Activated CD4-positive, alpha-beta memory T cell treated with anti-CD3 and anti-CD28 coated beads, Interleukin-2, amount 10 ng/mL, durations not matched to agents 7 days and 5 days (primary cell): ENCODE measurements around the gene FTSJ1. TPM values are rescaled to one million over a fixed set of nuclear protein-coding genes. Genes with fewer than 3 reads are reported as not detected.
"Not testable (repeated sequence)": the region's sequence is repeated elsewhere in the genome, so short reads cannot be mapped to it uniquely, and the experiment has no call there.

ENCODE experiments used
- CTCF ChIA-PET: fragments of 350-600 bp; sonication (Branson Sonifier 250); formaldehyde crosslinking; loops from one replicate; lab custom pipeline; 2021; ENCODE audit warnings: antibody characterized with exemption, inconsistent platforms; lab: Charles Lee
- POLR2A ChIA-PET: fragments of 350-600 bp; sonication (Branson Sonifier 250); formaldehyde crosslinking; loops from one replicate; lab custom pipeline; 2021; ENCODE audit warnings: antibody characterized with exemption; lab: Charles Lee
- DNase-seq: peaks from one replicate; pipeline ENCODE4 v3.0.0-alpha.2; 2020
- H3K27ac Mint-ChIP-seq: one replicate; pipeline ENCODE4 v1.8.0; 2021; ENCODE audit warnings: mild to moderate bottlenecking, mixed read lengths
- H3K27me3 Mint-ChIP-seq: one replicate; pipeline ENCODE4 v1.8.0; 2021; ENCODE audit warnings: mixed read lengths
- H3K36me3 Mint-ChIP-seq: one replicate; pipeline ENCODE4 v1.8.0; 2021; ENCODE audit warnings: low read depth, mixed read lengths
- H3K4me1 Mint-ChIP-seq: one replicate; pipeline ENCODE4 v1.8.0; 2021; ENCODE audit warnings: mixed read lengths
- H3K4me3 Mint-ChIP-seq: one replicate; pipeline ENCODE4 v1.8.0; 2021; ENCODE audit warnings: mild to moderate bottlenecking, mixed read lengths
- H3K9me3 Mint-ChIP-seq: one replicate; pipeline ENCODE4 v1.8.0; 2021; ENCODE audit warnings: mixed read lengths
- total RNA-seq, 2 experiments: library from RNA; stranded (reverse); gene quantifications; one replicate each; pipeline ENCODE4 v1.2.3, GENCODE V29; 2021

Gene FTSJ1
- total RNA-seq = 10 to 100 TPM; 57.6 to 60.1 TPM

DNA sequence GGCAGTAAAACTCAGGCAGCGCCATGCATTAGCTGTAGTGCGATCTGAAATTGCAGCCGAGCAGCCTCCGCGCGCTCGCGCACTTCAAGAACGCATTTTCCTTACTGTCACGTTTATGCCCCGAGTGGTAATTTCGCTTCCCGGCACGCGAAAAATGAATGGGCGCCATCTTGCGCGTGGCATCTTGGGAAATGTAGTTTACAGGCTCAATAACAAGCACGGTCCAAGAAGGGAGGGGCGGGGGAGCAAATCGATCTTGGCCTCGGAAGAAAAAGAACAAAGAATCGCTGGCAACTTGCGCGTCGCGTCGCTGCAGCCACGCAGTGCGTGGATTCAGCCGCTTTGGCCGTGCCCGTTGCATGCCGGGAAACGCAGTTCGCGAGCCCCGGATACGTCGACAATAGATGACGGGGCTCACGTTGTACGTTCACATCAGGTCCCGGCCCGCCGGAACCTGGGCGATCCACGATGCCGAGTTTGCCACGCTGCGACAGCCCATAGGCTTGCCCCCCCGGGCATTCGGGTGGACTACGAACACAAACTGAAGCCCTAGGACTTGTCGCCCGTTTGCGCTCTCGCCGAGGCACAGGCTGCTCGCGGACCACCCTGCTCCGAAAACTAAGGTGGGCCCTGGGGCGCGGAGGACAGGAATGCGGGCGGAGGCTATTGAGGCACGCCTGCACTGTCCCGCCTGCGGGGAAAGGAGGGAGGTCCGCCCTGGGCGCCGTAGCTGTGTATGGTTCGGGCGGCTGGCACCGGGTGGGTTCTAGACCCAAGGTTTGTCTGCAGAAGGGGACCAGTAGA is at the start of gene FTSJ1:
TSS of gene FTSJ1 (plus strand) at position 426 of the 804 bp plus-strand sequence. CDS start 1,849 bp downstream, outside the sequence.
- Mint-ChIP-seq H3K9me3 (no peaks in the 10 kb centered on the region), H3K4me1 (peaks cover 37% of the 10 kb centered on the region), H3K36me3 (peaks cover 34% of the 10 kb centered on the region), H3K27ac (peak within 1 kb of the TSS; percentile 85), H3K4me3 (peak within 1 kb of the TSS; percentile 91), H3K27me3 (no peaks in the 10 kb centered on the region)
- CTCF ChIA-PET = interaction anchor here (1.5 to 3.1 kb wide), 2 partner anchors 9 to 63 kb away, joined by 3 to 18 read pairs; partner anchors contain the start of gene TBC1D25
- DNase-seq = peak; percentile 91
- POLR2A ChIA-PET = interaction anchor here (1.3 to 3.1 kb wide), 4 partner anchors 46 to 99 kb away, joined by 5 to 16 read pairs (median 13); partner anchors contain the start of genes EBP, RBM3 and TBC1D25

DNA sequence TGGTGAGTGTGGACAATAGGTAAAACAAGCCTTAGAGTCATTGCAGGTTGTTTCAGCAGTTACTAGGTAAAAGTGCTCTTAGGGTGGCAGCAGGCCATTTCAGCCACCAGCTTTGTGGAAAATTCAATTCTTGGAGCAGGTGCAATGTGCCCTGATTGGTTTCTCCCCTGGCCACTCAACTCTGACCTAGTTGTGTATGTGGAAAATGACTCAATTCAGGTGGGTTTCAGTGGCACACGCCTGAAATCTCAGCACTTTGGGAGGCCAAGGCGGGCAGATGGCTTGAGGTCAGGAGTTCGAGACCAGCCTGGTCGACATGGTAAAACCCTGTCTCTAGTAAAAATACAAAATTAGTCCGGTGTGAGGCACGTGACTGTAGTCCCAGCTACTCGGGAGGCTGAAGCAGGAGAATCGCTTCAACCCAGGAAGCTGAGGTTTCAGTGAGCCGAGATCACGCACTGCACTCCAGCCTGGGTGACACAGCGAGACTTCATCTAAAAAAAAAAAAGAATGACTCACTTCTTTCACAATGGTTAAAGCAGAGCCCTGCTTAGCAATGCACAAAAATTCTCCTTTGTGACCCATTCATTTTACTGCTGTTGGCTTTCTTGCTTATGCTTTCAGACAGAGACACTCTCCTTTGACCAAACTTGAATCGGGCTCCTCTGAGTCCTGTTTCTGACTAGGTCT is 48.8 kb upstream of the FTSJ1 start:
- H3K9me3 Mint-ChIP-seq, CTCF ChIA-PET, H3K27me3 Mint-ChIP-seq, H3K4me1 Mint-ChIP-seq, H3K4me3 Mint-ChIP-seq, POLR2A ChIA-PET, H3K27ac Mint-ChIP-seq, H3K36me3 Mint-ChIP-seq, DNase-seq: not testable (repeated sequence)

GRCh38 chrX:48429606-48430005 is 46.4 kb upstream of the FTSJ1 start:
- Mint-ChIP-seq H3K4me1 (peaks cover 19% of the 10 kb centered on the region), H3K36me3 (peaks cover 11% of the 10 kb centered on the region)
- POLR2A ChIA-PET, H3K27me3 Mint-ChIP-seq, H3K27ac Mint-ChIP-seq, H3K9me3 Mint-ChIP-seq, CTCF ChIA-PET, H3K4me3 Mint-ChIP-seq, DNase-seq: not testable (repeated sequence)

- Mint-ChIP-seq H3K36me3 (peaks cover 14% of the 10 kb centered on the region), H3K4me1 (peaks cover 19% of the 10 kb centered on the region)
- POLR2A ChIA-PET, H3K9me3 Mint-ChIP-seq, DNase-seq, H3K4me3 Mint-ChIP-seq, H3K27me3 Mint-ChIP-seq, CTCF ChIA-PET, H3K27ac Mint-ChIP-seq: not testable (repeated sequence)
Measured at GRCh38 chrX:48430166-48430565, 45.8 kb upstream of the FTSJ1 start.

DNA sequence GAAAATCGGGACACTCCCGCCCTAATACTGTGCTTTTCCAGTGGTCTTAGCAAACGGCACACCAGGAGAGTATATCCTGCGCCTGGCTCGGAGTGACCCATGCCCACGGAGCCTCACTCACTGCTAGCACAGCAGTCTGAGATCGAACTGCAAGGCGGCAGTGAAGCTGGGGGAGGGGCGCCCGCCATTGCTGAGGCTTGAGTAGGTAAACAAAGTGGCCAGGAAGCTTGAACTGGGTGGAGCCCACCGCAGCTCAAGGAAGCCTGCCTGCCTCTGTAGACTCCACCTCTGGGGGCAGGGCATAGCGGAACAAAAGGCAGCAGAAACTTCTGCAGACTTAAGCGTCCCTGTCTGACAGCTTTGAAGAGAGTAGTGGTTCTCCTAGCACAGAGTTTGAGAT is 42.3 kb upstream of the FTSJ1 start:
- peak overlapping the region; percentile 44 for H3K27ac Mint-ChIP-seq
- POLR2A ChIA-PET = not testable (repeated sequence)

DNA sequence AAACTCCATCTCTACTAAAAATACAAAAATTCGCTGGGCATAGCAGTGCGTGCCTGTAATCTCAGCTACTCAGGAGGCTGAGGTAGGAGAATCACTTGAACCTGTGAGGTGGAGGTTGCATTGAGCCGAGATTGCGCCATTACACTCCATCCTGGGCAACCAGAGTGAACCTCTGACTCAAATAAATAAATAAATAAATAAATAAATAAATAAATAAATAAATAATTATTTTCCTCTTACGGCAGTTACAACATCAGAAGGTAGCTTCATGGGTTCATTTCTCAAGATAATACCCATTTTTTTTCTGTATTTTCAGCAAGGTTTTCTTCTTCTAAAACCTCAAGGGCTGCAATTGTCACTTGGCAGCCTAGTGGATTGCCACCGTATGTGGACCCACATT is 28.8 kb upstream of the FTSJ1 start:
- H3K9me3 Mint-ChIP-seq, H3K4me1 Mint-ChIP-seq, H3K27me3 Mint-ChIP-seq, H3K36me3 Mint-ChIP-seq, POLR2A ChIA-PET, H3K4me3 Mint-ChIP-seq, H3K27ac Mint-ChIP-seq, DNase-seq, CTCF ChIA-PET: not testable (repeated sequence)

More for the DNA sequence above, 42.3 kb upstream of the FTSJ1 start:
- CTCF ChIA-PET, H3K9me3 Mint-ChIP-seq, H3K4me3 Mint-ChIP-seq, H3K27me3 Mint-ChIP-seq: not testable (repeated sequence)
- peaks cover 16% of the 10 kb centered on the region for H3K4me1 Mint-ChIP-seq
- peaks cover 19% of the 10 kb centered on the region for H3K36me3 Mint-ChIP-seq
- DNase-seq = peak; percentile 50

DNA sequence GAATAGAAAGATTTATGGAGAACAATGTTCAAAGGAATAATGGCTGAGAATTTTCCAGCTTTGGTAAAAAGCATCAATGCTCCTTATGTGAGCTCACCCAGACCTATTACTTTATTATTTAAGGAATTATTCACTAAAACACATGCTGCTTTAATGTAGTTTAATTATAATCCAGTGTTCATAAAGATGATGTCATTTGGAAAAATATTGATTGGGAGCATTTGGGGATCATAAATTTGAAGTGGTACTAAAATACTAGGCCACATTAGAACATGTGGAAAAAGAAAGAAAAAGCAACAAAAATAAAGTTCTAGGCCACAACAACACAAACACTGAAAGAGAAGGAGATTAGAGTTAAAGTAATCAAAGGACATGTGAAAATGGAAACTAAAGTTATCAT is 25.9 kb upstream of the FTSJ1 start:
- ChIA-PET POLR2A (no interaction called here), CTCF (no interaction called here)
- H3K36me3 Mint-ChIP-seq = no peaks in the 10 kb centered on the region
- no peaks in the 10 kb centered on the region for H3K27me3 Mint-ChIP-seq
- H3K4me1 Mint-ChIP-seq = no peaks in the 10 kb centered on the region
- H3K27ac Mint-ChIP-seq = no peak overlapping the region
- H3K4me3 Mint-ChIP-seq = no peak overlapping the region
- no peak for DNase-seq
- no peaks in the 10 kb centered on the region for H3K9me3 Mint-ChIP-seq

GRCh38 chrX:48451708-48452107 is 24.3 kb upstream of the FTSJ1 start:
- Mint-ChIP-seq H3K27ac (no peak overlapping the region), H3K27me3 (no peaks in the 10 kb centered on the region), H3K36me3 (no peaks in the 10 kb centered on the region), H3K4me3 (no peak overlapping the region), H3K4me1 (no peaks in the 10 kb centered on the region), H3K9me3 (no peaks in the 10 kb centered on the region)
- ChIA-PET POLR2A (no interaction called here), CTCF (no interaction called here)
- DNase-seq = no peak

GRCh38 chrX:48456628-48457331 is 19.2 kb upstream of the FTSJ1 start:
- ChIA-PET CTCF (no interaction called here), POLR2A (no interaction called here)
- Mint-ChIP-seq H3K4me1 (peaks cover 2% of the 10 kb centered on the region), H3K27me3 (no peaks in the 10 kb centered on the region), H3K36me3 (peaks cover 26% of the 10 kb centered on the region), H3K9me3 (no peaks in the 10 kb centered on the region), H3K27ac (no peak overlapping the region), H3K4me3 (no peak overlapping the region)
- no peak for DNase-seq

DNA sequence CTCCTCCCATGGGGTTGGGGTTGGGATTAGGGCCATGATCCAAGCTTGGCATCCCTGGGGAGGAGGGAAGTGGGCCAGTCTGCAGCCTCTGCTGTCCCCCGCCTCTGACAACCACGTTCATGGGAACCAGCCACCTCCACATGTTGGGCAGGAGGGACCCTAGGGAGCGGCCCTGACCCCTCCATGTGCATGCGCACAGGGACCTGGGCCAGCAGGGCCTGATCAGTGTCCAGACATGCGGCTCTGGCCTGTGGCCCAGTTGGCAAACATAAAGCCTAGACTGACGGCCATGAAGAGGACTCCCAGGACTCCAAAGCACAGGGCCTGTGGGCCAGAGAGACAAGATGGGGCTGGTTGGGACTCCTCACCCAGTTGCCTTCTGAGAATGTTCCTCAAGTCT is 17.3 kb upstream of the FTSJ1 start:
- no peak overlapping the region for H3K4me3 Mint-ChIP-seq
- peaks cover 35% of the 10 kb centered on the region for H3K36me3 Mint-ChIP-seq
- ChIA-PET POLR2A (no interaction called here), CTCF (no interaction called here)
- H3K27me3 Mint-ChIP-seq = no peaks in the 10 kb centered on the region
- no peak for DNase-seq
- H3K4me1 Mint-ChIP-seq = peaks cover 7% of the 10 kb centered on the region
- H3K27ac Mint-ChIP-seq = no peak overlapping the region
- no peaks in the 10 kb centered on the region for H3K9me3 Mint-ChIP-seq

- H3K4me1 Mint-ChIP-seq = peaks cover 14% of the 10 kb centered on the region
- no peak overlapping the region for H3K4me3 Mint-ChIP-seq
- DNase-seq = no peak
- ChIA-PET POLR2A (no interaction called here), CTCF (no interaction called here)
- no peak overlapping the region for H3K27ac Mint-ChIP-seq
- H3K27me3 Mint-ChIP-seq = no peaks in the 10 kb centered on the region
- peaks cover 41% of the 10 kb centered on the region for H3K36me3 Mint-ChIP-seq
- H3K9me3 Mint-ChIP-seq = no peaks in the 10 kb centered on the region
Measured at GRCh38 chrX:48459483-48459882, 16.5 kb upstream of the FTSJ1 start.

DNA sequence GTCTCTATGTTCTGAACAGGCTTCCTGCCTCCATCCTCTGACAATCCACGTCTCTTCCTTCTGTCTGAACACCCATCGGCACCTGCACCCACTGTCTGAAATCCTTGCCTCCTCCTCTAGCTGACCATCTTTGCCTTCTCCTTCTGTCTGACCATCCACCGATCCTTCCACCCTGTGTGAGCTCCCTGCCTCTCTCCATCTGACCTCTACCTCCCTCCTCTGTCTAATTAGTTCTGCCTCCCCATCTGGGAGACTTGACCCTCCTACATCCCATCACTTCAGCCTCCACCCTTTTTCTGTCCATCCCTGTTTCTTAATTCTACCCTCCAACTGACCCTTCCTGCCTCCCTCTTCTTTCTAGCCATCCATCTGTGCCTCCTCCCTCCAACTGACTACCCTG is 16.0 kb upstream of the FTSJ1 start:
- Mint-ChIP-seq H3K36me3 (peaks cover 42% of the 10 kb centered on the region), H3K4me1 (peaks cover 17% of the 10 kb centered on the region), H3K27ac (no peak overlapping the region), H3K4me3 (no peak overlapping the region), H3K27me3 (no peaks in the 10 kb centered on the region), H3K9me3 (no peaks in the 10 kb centered on the region)
- CTCF ChIA-PET = no interaction called here
- POLR2A ChIA-PET = no interaction called here
- no peak for DNase-seq

DNA sequence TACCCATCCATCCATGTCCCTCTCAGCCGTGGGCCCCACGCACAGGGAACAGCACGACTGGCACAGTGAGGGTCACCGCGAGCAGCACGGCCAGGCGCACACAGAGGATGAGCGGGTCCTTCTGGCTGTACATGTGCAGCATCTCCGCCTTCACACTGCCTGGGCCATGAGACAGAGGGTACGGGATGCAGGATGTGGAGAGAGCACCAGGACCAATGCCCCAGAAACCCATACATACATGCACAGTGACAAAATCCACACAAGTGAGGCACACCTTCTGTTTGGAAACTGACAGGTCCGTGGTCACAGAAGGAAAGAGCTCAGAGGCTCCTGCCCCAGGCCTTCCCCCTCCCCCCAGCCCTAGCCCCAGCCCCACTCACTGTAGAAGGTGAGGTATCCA is 15.4 kb upstream of the FTSJ1 start:
- no peak overlapping the region for H3K27ac Mint-ChIP-seq
- peaks cover 48% of the 10 kb centered on the region for H3K36me3 Mint-ChIP-seq
- H3K9me3 Mint-ChIP-seq = no peaks in the 10 kb centered on the region
- POLR2A ChIA-PET = no interaction called here
- peaks cover 23% of the 10 kb centered on the region for H3K4me1 Mint-ChIP-seq
- no peaks in the 10 kb centered on the region for H3K27me3 Mint-ChIP-seq
- DNase-seq = no peak
- CTCF ChIA-PET = no interaction called here
- no peak overlapping the region for H3K4me3 Mint-ChIP-seq
